Aorta (tissue), 5 donors: ENCODE measurements around the gene NFIC. TPM values are rescaled to one million over a fixed set of nuclear protein-coding genes. Genes with fewer than 3 reads are reported as not detected.
"Not testable (repeated sequence)": the region's sequence is repeated elsewhere in the genome, so short reads cannot be mapped to it uniquely, and the experiment has no call there.

Experiments used
- ATAC-seq: fragments of 200-7000 bp; cut with Tn5 transposase; one replicate; pipeline ENCODE4 v1.9.1; 2022; ENCODE audit warnings: moderate library complexity; ENCODE audit not compliant: low FRiP score
- DNase-seq, 2 donors: peaks; one replicate each; pipeline ENCODE4 v3.0.0-alpha.2; 2020
- H3K27ac ChIP-seq, 2 donors: one replicate each; pipeline ENCODE4 v1.5.1; 2013; ENCODE audit warnings: low read length in 2 of 2, mild to moderate bottlenecking in 2 of 2, moderate library complexity in 2 of 2, control low read depth in 1 of 2, inconsistent platforms in 1 of 2, low read depth in 1 of 2
- H3K27me3 ChIP-seq, 2 donors: one replicate each; pipeline ENCODE4 v1.6.1; 2013; ENCODE audit warnings: control low read depth in 1 of 2, low read length in 1 of 2, mild to moderate bottlenecking in 1 of 2, moderate library complexity in 1 of 2; ENCODE audit not compliant: insufficient read depth in 2 of 2, control insufficient read depth in 1 of 2
- H3K36me3 ChIP-seq, 2 donors: one replicate each; pipeline ENCODE4 v1.6.1; 2013; ENCODE audit warnings: control low read depth in 1 of 2, low read length in 1 of 2, mild to moderate bottlenecking in 1 of 2; ENCODE audit not compliant: insufficient read depth in 2 of 2, control insufficient read depth in 1 of 2
- H3K4me1 ChIP-seq, 2 donors: one replicate each; pipeline ENCODE4 v1.6.1; 2013; ENCODE audit warnings: low read length in 2 of 2, control low read depth in 1 of 2, mild to moderate bottlenecking in 1 of 2, moderate library complexity in 1 of 2; ENCODE audit not compliant: insufficient read depth in 2 of 2, control insufficient read depth in 1 of 2
- H3K4me3 ChIP-seq, 2 donors: one replicate each; pipeline ENCODE4 v1.5.1; 2013; ENCODE audit warnings: low read length in 2 of 2, control low read depth in 1 of 2, mild to moderate bottlenecking in 1 of 2
- H3K9me3 ChIP-seq: one replicate; pipeline ENCODE4 v1.6.1; 2013; ENCODE audit warnings: mild to moderate bottlenecking, low read length; ENCODE audit not compliant: control insufficient read depth
- WGBS, 2 donors: extraction: QIAGEN DNeasy Blood & Tissue Kit; methylation state at CpG; one replicate each; pipeline ENCODE4 v1.1.7; 2013; 5-methylcytosine and 5-hydroxymethylcytosine counted together
- intact Hi-C, 2 donors: fragments of 100-400 bp; cut with DNase I; formaldehyde crosslinking; loops; one replicate each; pipeline versions ENCODE4 v1.14.2 to v1.15.0; 2022
- polyA plus RNA-seq, 2 donors: library from polyadenylated mRNA; stranded (reverse); fragments of 200-250 nt; gene quantifications; one replicate each; pipeline ENCODE4 v1.2.3, GENCODE V29; 2013
- total RNA-seq, 2 donors: library from RNA; stranded (reverse); fragmentation: NEBNext Ultra II Directional; extraction: Animal tissue kit (Norgen Biotek cat#: 25700); gene quantifications; one replicate each; pipeline ENCODE4 v1.2.1, GENCODE V29; 2021
- donor health status: healthy with polysubstance abuse.
- donor health status: Bipolar disorder and iron deficiency.
- donor health status: DM: no; HTN: no; CAD: no.
- donor health status: DM: no; HTN: no; CAD: no.
- donor health status: DM: yes; HTN: yes; CAD: no.

Gene NFIC
- total and polyA plus RNA-seq, 4 donors = 37.5 to 188 (median 106) TPM

DNA sequence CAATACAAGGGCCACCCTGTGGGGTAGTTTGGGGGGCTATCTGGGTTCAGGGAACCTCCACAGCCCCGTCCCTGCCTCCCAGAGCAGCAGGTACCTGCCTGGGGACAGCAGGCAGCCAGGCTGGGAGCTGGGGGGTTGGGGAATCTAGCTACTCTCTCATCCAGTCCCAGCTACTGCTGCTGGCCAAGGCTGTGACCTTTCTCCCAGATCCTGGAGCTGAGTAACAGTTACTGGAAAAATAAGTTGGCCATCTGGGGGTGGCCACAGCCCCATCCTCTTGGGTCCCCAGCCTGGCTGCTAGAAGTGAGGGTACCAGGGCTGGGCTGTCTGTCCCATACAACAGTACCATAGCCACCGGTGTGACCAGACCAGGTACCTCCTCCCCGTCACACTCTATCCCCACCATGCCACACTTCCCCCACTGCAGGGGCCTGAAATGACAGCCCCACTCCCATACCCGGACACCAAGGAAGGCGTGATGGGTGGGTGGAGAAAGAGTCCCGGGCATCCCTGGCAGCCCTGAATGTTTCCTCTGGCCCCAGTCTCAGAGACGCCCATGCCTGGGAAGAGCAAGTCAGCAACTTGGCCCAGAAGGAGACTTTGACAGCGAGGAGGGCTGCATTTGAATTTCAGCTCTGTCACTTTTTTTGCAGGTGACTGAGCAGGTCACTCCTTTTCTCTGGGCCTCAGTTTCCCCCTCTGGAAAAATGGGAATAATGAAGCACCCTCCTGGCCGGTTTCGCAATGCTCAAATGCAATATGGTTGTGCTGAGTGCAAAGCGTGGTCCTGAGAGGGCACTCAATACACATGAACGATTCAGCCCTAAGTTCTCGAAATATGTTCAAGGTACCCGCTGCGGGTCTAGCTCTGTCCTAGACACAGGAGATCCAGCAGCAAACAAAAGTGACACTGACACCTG, 30.7 kb upstream of the NFIC start:
- Histone ChIP-seq H3K27me3 (no peaks in the 10 kb centered on the region), H3K4me1 (peaks cover 0 to 4% of the 10 kb centered on the region in 2 donors), H3K27ac (peak overlapping the region; percentile 57 to 97), H3K9me3 (no peaks in the 10 kb centered on the region), H3K36me3 (no peaks in the 10 kb centered on the region), H3K4me3 (no peak overlapping the region)
- 56 to 57% methylated on average over 15 of the region's 15 CpGs for WGBS, 2 donors
- ATAC-seq (peak; percentile 62), DNase-seq (peak in 1 of 2 donors; percentile 81)
- intact Hi-C loops = loop anchor here in 1 of 2 donors (2.0 to 5.0 kb wide), 3 partner anchors 69 to 122 kb away; no protein-coding TSS in a partner anchor

DNA sequence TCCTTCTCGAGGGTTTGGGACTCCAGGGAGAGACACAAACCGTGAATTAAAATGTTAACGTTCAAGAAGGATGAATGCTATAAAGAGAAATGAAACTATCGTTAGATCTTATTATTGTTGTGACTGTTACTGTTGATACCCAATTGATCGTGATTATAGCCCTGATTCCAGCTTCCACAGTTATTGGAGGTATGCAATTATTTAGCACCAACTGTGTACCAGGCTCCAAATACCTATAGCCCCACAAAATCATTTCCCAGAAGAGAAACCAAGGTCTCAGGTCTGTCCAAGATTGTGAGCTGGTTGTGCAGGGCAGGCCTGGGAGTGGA, 30.1 kb upstream of the NFIC start:
- no peak for DNase-seq
- WGBS, 2 donors = 13 to 17% methylated on average over 5 of the region's 5 CpGs
- intact Hi-C loops = loop anchor here in 1 of 2 donors (2.0 to 5.0 kb wide), 3 partner anchors 68 to 121 kb away; no protein-coding TSS in a partner anchor
- no peak overlapping the region for H3K4me3 ChIP-seq
- ATAC-seq = no peak
- H3K27ac ChIP-seq = peak overlapping the region; percentile 4 to 97
- no peaks in the 10 kb centered on the region for H3K36me3 ChIP-seq
- peaks cover 0 to 4% of the 10 kb centered on the region in 2 donors for H3K4me1 ChIP-seq
- H3K27me3 ChIP-seq = no peaks in the 10 kb centered on the region
- H3K9me3 ChIP-seq = no peaks in the 10 kb centered on the region

DNA sequence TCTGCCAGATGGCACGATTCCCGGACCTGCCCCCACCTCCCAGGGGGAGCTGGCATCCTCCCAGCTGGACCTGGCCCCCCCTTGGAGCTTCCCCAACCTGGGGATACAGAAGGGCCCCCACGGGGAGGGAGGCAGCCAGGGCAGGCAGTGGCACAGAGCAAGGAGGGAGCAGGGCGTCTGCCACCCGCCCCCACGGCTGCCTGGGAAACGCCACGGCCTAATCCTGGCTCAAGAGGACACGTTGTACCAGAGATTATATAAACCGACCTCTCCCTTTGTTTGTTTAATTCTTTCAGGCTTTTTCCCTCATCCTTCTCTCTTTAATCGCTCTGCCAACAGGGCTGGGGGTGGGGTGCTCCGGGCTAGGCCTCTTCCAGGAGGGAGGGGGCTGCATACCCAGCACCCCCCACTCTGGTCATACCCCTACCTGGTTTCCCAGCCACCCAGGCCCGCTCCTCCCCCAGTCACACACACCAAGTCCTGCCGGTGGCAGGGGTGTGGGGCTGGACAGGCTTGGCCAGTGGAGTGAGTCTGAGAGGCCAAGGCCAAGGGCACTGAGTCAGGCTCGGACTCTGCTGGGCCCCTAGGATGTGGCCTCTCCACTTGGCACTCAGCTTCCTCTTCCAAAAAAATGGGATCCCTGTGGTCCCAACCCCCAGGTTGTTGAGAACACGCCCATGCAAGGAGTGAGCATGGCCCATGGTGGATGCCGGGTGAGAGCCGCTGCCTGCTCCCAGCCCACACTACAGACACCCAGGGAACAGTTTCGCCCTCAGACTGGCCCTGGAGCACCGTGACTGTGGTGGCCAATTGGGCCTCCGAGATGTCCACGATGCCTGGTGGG, 29.5 kb upstream of the NFIC start:
- H3K4me3 ChIP-seq = no peak overlapping the region

DNA sequence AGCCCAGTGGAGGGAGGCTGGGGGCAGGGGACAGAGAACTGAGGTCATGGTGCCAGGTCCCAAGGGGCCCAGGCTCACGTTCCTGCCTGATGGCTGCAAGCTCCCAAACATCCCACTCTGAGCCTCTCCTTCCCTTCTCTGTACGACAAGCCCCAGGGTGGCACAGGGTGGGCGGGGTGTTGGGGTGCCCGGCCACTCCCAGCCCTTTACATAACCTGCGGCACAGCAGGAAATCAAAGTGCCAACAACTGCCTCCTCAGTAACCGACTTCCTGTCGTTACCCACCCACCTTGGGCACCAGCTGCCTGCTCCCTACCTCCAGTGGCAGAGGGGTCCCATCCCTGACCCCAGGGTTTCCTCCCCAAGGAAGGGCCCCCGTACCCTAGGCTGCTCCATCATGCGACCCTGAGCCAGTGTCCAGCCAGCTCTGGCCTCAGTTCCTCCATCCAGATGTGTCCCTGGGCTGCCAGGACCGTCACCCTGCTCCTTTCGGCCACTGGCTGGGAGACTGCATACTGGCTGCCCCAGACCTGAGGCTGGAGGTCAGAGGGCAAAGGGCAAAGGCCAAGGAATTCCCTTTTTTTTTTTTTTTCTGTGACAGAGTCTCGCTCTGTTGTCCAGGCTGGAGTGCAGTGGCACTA, 27.7 kb upstream of the NFIC start:
- no peaks in the 10 kb centered on the region for H3K27me3 ChIP-seq
- peak; percentile 15 for ATAC-seq
- no peak overlapping the region for H3K4me3 ChIP-seq
- peak overlapping the region in 1 of 2 donors; percentile 95 for H3K27ac ChIP-seq
- peak in 1 of 2 donors; percentile 67 for DNase-seq
- intact Hi-C loops = loop anchor here in 1 of 2 donors (5.0 kb wide), 2 partner anchors 89 to 119 kb away; no protein-coding TSS in a partner anchor
- H3K36me3 ChIP-seq = no peaks in the 10 kb centered on the region
- H3K9me3 ChIP-seq = no peaks in the 10 kb centered on the region
- H3K4me1 ChIP-seq = peaks cover 0 to 4% of the 10 kb centered on the region in 2 donors
- 40 to 53% methylated on average over 11 to 12 of the region's 12 CpGs for WGBS, 2 donors

More for the DNA sequence above, 29.5 kb upstream of the NFIC start:
- peak; percentile 93 for ATAC-seq
- Histone ChIP-seq H3K27ac (peak overlapping the region; percentile 98), H3K27me3 (no peaks in the 10 kb centered on the region), H3K4me1 (peaks cover 0 to 4% of the 10 kb centered on the region in 2 donors), H3K36me3 (no peaks in the 10 kb centered on the region), H3K9me3 (no peaks in the 10 kb centered on the region)
- intact Hi-C loops = loop anchor here in 1 of 2 donors (2.0 to 5.0 kb wide), 3 partner anchors 68 to 120 kb away; no protein-coding TSS in a partner anchor
- WGBS, 2 donors = 3 to 8% methylated on average over 22 of the region's 22 CpGs
- peak; percentile 93 to 96 for DNase-seq

DNA sequence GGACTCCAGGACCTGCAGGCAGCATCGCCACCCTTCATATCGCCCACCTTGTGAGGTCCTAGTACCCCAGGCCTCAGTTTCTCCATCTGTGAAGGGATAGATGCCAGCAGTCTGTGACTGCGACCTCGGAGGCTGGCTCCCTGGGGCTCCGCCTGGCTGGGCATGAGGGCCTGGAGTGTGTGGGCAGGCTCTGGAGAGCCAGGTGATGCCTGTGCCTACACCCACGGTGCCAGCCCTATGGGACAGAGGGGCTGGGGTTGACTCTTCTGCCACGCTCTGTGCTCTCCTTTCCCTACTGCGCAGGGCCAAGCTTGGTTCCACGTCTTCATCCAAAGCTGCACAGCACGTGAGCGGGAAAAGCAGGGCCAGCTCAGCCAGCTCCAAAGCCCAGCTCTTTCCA, 26.0 kb upstream of the NFIC start:
- Histone ChIP-seq H3K36me3 (no peaks in the 10 kb centered on the region), H3K4me3 (no peak overlapping the region), H3K9me3 (no peaks in the 10 kb centered on the region), H3K27me3 (no peaks in the 10 kb centered on the region), H3K27ac (no peak overlapping the region), H3K4me1 (peaks cover 0 to 2% of the 10 kb centered on the region in 2 donors)
- 82 to 83% methylated on average over 11 of the region's 11 CpGs for WGBS, 2 donors
- intact Hi-C loops = no loop called here
- no peak for DNase-seq
- no peak for ATAC-seq

DNA sequence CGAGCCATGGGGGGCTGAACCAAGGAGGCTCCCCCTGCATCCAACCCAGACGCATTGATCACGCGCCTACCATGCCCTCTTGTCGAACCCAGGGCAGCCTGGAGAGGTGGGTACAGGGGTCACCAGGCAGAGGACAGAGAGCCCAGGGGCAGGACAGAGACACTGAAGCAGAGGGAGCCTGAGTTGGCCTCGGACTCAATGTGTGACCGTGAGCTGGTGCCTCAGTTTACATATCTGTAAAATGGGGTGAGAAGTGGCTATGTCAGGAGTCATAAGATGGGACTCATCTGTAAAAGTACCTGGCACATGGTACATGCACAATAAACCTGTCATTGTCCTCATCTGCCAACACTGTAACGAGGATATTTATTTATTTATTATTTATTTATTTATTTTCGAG, 24.1 kb upstream of the NFIC start:
- H3K27me3 ChIP-seq = no peaks in the 10 kb centered on the region
- H3K4me1 ChIP-seq = peaks cover 0 to 2% of the 10 kb centered on the region in 2 donors
- DNase-seq (no peak), ATAC-seq (no peak)
- no peak overlapping the region for H3K4me3 ChIP-seq
- H3K27ac ChIP-seq = peak overlapping the region in 1 of 2 donors; percentile 16
- H3K36me3 ChIP-seq = no peaks in the 10 kb centered on the region
- intact Hi-C loops = no loop called here
- 91 to 93% methylated on average over 9 of the region's 9 CpGs for WGBS, 2 donors
- H3K9me3 ChIP-seq = no peaks in the 10 kb centered on the region

DNA sequence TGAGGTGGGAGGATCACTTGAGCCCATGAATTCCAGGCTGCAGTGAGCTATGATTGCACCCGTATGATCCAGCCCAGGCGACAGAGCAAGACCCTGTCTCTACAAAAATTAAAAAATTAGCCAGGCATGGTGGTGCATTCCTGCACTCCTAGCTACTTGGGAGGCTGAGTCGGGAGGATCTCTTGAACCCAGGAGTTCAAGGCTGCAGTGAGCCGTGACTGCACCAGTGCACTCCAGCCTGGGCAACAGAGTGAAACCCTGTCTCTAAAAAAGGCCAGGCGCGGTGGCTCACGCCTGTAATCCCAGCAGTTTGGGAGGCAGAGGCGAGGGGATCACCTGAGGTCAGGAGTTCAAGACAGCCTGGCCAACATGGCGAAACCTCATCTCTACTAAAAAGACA, 23.4 kb upstream of the NFIC start:
- intact Hi-C loops, H3K4me1 ChIP-seq, H3K36me3 ChIP-seq, H3K4me3 ChIP-seq, H3K9me3 ChIP-seq, H3K27me3 ChIP-seq, ATAC-seq, DNase-seq: not testable (repeated sequence)
- peak overlapping the region in 1 of 2 donors; percentile 70 for H3K27ac ChIP-seq
- WGBS, 2 donors = 84 to 85% methylated on average over 9 of the region's 9 CpGs
